ENCODE results near the gene TSPAN9.

TSPAN9 gene, protein sequence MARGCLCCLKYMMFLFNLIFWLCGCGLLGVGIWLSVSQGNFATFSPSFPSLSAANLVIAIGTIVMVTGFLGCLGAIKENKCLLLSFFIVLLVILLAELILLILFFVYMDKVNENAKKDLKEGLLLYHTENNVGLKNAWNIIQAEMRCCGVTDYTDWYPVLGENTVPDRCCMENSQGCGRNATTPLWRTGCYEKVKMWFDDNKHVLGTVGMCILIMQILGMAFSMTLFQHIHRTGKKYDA

DNA sequence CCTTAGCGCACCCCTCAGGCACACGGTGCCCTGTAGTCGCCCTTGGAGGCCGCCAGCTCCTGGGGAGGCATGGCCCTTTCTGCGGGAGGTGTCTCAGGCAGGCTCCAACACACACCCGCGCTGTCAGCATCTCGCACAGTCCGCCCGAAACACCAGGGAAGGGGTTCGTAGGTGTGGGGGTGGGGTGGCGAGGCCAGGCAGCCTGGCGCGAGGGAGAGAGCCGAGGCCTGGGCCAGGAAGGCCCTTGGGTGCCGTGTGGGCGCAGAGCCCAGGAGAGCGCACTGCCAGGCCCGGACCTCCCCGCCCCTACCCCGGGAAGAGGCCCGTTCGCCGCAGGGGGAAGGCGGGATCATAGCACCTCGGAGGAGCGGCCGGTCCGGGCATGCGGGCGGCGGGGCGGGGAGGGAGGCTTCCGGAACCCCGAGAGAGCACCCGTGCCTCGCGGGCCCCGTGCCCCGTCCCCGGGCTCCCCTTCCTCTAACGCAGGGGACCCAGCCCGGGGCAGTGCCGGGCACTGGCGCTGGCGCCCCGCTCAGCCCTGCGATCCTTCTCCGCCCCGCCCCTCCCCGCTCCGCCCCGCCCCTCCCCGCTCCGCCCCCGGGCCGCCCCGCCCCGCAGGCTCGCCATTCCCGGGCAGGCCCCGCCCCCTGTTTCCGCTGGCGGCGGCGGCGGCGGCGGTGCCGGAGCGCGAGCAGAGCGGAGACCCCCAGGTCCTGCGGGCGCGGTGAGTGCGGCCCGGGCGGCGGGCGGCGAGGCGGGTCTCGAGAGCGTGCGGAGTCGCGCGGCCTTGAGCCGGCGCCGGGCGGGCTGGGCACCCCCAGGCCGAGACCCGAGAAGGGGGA is at the start of gene TSPAN9:
Gene TSPAN9, plus strand, starts transcription at position 650 of the 842 bp plus-strand sequence. CDS start 123,815 bp downstream, outside the sequence.
- peak; percentile 78 for DNase-seq

DNA sequence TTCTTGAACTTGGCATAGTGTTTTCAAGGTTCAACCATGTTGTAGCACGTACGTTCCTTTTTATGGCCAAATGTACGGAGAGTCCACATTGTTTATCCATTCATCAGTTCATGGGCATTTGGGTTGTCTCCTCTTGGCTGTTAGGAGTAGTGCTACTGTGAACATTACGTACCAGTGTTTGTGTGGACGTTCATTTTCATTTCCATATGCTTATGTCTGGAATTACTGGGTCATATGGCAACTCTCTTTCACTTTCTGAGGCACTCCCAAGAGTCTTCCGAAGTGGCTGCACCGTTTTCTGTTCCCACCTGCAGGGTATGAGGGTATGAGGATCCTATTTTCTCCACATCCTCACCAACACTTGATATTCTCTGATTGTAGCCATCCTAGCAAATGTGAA is 49.1 kb upstream of the TSPAN9 start:
- DNase-seq: no peak

DNA sequence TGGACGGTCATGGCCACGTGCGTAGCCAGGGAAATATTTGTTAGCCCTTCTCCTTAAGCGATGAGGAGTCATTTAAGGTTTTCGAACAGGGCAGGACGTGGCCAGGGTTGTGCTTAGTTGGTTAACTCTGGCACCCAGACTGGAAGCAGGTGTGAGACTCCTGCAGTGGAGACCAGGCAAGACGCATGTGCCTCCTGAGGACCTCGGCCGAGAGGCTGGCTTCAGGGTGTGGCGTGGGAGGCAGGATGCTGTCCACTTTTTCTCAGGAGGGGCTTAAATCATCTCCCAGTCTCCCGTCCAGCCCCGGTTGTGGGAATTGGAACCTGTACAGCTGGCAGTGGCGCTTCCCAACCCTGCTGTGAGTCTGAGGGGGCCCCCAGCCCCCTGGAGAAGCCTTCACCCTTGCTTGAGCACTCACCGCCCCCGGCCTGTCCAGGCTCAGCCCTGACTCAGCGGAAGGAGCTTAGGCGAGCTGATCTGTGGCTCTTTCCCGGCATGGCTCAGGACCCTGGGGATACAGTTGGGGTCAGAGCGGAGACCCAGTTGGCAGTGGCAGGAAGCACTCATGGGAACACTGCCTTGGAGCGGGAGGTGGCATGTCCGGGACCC is 46.3 kb upstream of the TSPAN9 start:
- no peak for DNase-seq

DNA sequence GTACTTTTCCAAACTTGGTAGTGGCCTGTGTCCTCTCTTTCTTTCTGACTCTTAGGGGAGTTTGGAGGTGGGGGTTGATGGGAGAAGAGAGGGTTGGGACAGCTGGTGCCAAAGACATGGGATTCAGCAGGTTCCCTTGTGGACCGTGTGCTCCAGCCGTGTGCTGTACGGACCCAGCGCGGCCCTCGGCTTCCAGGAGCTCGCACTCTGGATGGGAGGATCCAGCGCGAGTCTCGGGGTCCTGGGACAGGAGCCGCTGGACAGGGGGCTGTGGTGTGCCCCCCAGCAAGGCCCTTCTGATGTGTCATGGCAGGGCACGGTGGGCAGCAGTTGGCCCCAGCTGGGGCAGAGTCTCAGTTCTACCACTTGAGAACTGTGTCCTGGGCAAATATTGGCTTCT is 45.0 kb upstream of the TSPAN9 start:
- DNase-seq: no peak

DNA sequence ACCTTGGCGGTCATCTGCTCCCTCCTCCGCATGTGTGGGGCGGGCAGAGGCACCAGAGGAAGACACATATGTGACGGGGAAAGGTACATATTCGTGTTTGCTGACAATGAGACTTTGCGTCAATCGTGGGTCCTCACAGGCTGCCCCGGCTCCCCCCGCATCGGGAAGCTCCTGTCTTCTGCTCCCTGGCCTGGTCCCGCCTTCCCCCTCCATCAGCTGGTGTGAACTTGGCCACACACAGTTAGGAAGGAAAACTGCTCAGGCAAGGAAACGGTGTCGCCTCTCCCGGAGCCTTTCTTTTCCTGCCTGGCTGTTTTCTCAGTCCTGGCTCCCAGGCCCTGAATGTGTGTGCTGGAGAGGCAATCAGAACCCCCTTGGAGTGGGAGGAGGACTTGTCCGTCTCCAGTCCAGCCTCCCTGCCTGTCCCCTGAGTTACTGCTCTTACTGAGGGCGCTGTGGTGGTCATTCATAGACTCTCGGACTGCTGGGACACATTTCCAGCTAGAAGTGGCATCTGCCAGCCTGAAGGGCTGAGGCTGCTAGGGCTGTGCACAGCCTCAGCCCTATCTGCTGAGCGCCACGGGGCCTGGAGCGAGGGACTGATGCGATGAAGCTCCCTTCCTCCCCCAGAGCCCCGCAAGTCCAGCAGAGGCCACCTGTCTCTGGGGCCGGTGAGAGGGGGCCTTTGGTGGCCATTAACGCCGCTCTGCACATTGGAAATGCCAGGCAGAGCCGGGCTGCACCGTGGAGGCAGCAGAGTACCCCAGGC is 44.2 kb upstream of the TSPAN9 start:
- no peak for DNase-seq

DNA sequence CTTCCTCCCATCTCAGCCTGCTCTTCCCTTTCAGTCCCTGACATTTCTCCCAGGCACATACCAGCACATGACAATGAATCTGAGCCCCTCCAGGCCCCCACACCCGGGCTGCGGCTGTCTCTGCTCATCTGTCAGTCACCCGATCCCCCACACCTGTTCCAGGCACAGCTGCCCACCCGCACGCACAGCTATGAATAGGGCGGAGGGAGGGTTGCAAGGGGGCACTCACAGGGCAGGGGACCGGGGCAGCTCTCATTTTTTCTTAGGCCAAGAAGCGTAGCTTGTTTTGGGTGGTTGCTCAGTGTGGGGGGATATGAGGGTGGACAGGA is 43.7 kb upstream of the TSPAN9 start:
- DNase-seq: no peak

DNA sequence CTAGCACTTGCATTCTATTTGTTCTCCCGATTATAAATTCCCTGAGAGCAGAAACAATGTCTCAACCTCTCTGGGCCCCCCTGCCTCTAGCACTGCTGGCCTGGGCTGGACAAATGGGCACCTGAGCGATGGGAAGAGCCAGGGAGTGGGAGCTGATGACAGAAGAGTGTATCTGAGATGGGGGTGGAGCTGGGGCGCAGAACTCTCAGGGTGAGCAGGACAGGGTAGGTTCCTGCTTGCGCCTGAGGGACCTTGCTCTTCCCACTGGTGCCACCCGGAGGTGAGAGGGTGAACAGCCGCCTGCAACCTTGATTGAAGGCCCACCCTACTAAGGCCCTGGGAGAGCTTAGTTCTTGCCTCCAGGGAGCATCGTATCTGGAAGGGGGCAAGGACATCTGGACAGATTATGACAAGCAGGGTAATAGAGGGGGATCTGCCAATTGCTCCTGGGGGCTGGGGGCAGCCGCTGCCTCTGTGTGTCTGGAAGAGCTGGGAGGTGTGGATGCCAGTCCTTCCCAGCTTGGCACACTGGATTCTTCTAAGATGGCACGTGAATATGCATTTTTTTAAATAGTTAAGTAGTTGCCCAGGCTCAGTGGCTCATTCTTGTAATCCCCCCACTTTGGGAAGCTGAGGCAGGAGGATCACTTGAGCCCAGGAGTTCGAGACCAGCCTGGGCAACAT is 43.0 kb upstream of the TSPAN9 start:
- DNase-seq: peak; percentile 72

DNA sequence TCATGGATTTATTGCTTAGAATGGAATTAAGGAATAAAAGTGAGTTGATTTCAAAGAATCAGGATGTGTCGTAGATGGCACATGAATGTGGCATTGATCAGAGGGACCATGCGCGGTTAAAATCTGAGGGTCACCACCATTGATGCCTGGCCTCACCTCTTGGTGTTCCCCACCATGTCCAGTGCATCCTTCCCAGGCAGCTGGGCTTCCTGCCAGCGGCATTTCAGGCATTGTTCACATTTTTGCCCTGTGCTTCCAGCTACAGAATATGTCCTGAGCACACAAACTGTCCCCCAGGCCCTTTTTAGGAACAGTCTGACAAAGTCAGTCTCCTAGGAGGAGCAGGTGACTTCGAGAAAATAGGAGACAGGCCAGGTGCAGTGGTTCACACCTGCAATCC is 42.0 kb upstream of the TSPAN9 start:
- peak; percentile 62 for DNase-seq

DNA sequence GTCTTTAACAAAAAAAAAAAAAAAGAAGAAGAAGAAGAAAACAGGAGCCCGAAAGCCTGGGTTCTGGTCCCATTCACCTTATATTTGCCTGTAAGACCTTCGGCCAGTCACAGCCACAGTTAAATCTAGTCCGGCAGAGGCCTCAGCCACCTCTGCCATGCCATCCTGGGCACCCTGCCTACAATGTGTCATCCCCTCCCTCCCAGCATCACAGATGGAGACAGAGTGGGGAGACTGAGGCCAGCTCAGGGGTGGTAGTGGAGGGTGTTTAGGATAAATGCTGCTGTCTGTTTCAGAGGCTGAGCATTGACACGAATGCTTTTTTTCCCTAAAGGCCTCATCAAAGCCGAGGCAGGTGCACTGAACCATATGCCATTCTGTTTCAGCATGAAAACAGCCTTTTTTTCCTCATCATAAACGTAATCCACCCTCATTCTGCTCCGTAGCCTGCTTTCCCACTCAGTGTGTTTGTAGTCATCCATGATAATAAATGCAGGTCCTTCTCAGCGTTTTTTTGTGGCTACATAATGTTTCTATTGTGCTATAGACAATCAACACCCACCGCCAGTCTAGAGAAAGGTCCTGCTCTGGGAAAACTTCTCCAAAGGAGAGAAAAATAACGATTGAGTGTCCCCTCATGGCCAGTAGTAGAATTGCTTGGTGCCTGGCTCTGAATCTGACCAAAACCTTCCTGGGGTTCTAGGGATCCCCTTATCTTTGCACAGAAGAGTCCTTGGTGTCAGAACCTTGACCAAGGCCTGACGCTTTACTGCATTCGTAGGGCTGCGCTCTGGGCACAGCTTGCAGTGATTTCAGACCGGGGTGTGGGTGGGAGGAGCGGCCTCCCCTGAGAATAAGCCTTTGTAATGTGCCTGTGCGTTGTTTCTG is 41.1 kb upstream of the TSPAN9 start:
- no peak for DNase-seq

DNA sequence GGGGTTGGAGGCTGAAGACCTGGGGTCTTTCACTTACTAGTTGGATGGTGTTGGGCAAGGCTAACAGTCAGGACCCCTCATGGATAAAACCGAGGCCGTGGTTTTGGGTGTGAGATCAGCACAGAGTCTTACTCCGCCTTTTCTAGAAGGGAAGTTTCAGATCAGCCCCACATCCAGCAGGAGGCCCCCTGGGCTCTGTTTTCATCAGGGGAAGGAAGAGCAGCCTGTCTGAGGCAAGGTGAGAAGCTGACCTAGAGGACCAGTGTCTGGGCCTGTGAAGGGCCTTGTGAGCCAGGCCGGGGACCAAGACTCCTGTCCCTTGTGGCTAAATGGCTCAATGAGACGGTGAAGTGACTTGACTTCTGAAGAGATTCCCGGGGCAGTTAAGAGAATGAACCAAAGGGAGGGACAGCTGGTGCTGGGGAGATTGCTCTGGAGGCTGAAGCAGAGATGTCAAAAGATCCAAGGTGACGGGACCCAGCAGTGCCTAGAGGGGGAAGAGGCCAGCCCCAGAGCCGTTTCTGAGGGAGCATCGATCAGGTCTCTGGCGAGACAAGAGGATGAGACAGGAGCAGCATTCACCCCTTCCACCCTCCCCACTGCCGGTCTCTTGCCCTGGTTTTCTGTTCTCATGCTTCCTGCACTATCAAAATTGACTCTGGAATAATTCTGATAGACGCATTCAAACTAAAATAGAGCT is 40.1 kb upstream of the TSPAN9 start:
- no peak for DNase-seq

DNA sequence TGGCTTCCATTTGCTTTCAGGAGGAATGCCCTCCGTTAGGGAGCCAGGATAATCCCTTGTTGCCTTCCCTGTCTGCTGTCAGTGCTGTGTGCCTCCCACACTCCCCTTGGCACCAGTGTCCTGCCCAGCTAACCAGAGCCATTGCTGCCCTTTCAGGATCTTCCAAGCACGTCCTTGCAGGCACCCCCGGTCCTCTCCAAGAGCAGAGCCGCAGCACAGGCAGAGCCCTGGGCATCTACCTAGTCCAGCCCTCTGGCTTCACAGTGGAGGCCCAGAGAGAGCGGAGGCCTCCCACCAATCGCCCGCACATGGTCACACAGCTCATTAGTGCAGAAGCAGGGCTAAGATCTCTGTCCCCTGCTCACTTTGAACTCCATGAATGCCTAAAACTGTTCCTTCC is 39.0 kb upstream of the TSPAN9 start:
- no peak for DNase-seq

DNA sequence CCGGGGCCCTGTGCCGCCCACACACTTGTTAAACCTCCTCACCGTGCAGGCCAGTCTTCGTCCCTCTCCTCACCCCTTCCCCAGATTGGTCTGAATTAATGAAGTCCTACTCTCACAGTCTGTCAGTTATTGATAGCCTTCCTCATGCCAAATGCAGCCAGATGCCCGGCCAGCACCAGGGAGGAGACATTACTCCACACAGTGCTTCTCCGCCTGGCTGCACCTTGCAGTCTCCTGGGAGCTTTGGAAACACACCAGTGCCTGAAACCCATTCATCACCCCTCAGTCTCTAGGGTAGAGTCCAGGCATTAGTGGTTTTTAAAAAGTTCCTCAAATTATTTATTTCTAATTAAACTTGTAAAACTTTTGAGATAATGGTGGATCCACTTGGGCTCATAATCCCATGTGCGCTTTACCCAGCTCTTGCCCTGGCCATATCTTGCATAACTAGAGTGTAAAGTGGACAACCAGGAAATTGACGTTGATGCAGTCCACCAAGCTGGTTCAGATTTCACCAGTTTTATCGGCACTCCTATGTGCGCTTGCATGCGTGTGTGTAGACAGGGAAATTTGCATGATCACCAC is 38.2 kb upstream of the TSPAN9 start:
- DNase-seq: no peak

DNA sequence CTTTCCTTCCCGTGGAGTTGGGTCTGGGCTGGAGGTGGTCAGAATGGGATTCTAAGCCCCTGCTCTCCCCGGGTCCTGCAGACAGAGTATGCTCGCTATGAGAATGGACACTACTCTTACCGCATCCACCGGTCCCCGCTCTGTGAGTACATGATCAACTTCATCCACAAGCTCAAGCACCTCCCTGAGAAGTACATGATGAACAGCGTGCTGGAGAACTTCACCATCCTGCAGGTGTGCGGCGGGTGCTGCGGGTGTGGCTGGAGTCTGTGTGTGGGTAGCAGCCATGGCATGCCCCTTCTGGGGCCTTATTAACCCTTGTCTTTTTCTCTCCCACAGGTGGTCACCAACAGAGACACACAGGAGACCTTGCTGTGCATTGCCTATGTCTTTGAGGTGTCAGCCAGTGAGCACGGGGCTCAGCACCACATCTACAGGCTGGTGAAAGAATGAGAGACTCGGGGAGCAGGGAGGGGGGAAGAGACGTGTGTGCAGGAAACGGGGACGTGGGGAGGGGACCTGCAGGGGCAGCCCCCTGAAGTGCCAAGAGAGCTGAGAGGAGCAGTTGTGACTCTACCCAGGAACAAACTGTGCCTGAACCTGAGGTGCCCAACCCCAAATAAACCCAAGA is 37.0 kb upstream of the TSPAN9 start:
- DNase-seq: no peak

DNA sequence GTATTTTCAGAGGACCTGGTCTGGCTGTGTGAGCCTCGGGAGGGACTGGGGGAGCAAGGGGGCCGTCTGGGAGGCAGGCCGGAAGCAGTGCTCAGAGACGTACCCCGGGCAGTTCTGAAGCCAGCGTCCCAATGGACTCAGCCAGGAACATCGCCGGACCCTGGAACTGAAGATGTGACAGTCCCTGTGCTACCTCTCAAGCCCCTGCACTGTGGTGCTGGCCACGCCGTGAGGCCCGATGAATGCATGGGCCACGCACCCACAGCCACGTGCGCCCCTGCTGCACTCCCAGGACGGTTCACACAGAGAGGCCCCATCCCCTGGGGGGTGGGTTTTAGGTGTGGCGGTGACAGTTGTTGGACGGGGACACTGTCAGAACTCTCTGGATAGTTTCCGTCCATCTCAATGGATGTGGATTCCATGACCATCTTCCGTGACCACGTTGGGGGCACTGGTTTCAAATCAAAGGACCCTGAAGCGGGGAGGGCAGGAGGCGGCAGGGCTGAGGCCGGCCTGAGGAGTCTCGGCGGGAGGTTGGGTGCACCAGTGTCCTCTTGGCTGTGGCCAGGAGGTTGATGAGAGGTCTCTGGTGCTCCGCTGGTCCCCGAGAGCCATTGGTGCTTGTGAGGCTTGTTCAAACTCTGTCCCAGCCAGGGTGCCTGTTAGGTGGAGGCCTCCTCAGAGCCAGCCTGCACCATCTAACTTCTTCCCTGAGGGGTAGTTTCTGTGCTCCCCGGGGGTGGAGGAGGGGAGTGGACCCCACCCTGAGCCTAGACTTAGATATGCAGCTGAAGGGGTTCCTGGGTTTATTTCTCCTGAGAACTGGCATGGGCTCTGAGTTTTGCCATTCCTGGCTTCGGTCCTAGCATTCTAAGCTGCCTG is 36.3 kb upstream of the TSPAN9 start:
- no peak for DNase-seq

DNA sequence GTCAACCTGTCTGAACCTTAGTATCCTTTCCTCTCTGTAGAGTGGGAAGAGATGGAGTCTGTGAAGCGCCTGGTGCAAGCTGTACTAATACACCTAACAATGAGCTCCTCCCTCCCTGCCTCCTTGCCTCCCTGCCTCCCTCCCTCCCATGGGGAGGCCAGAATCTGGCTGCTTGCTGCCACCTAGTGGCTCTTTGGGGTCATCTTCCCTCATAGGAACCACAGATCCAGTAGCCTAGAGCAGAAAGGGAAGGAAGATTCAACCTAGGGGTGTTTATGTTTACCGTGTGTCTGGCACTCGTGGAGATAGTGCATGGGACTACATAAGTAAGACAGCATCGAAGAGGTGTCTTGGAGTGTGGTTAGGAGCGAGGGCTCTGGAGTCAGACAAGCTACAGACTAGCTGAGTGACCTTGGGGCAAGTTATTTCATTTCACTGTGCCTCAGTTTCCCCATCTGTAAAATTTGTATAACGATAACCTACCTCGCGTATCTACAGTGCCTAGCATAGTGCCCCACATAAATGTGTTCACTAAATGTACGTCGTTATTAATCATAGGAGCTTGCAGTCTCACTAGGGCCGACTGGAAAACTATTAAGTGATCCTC is 35.5 kb upstream of the TSPAN9 start:
- DNase-seq: peak; percentile 80

DNA sequence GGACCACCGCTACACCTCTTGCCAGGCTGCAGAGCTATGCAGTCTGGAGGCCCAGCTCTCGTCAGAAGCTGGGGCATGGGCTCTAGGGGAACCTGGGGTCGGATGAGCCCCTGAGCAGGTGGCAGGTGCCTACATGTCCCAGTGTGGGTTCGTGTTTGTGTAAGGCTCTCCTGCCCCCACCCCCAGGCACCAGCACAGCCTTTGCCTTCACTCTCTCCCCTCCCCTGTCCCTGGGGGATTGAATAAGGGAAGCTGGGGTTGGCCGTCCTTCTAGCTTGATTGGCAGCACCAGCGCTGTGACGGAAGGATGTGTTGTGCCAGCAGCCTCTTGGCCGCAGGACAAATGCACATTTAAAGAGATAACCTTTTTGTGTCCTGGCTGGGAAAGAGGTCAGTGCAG is 34.8 kb upstream of the TSPAN9 start:
- no peak for DNase-seq

DNA sequence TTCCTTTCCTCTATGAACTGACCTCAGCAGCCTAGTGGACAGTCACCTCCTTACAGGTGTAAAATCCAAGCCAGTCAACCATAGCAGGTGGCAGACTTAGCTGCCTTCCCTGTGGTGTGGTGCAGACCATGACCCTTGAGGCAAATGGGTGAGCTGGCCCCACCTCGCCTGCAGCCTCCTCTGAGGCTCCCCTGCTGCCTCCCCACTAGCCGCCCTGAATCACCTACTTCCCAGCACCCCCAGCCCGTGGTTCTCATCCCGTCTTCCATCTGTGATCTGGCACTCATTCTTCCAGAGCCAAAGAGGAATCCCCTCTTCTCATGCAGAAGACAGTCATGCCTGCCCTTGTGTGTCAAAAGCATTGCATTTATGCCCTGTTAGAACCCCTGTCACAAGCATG is 34.4 kb upstream of the TSPAN9 start:
- DNase-seq: no peak

DNA sequence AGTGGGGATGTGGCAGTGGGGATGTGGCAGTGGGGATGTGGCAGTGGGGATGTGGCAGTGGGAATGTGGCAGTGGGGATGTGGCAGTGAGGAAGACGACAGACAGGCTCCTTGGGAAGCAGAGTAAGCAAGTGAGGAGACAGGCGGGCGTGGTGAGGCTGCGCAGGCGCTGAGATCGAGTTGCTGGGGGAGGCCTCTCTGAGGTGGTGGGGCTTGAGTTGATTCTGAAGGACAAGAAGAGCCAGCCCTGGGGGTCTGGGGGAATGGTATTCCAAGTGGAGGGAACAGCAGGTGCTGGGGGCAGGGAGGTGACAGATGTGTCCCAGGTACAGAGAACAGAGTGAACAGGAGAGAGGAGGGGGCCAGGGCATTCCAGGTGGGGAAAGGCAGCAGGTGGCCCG is 33.8 kb upstream of the TSPAN9 start:
- DNase-seq: no peak

DNA sequence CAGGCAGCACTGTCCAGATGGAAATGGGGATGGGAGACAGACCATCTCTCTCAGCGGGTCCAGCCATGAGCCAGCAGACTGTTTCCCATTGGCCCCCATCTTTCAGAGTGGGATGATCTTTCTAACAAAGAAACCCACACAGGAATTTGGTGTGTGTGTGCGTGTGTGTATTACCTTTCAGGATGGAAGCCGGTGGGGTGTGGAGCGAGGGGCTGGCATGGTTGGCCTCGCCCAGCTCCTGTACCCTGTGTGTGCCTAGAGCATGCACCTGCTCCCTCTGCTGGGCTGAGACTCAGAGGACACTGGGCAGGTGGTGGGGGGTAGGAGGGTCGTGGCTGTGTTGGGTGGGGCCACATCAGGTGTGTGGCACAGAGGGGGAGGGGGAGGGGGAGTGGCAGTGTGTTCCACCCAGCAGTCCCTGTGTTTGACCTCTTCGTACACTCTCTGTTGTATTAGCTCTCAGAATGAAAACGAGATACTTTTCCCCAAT is 33.0 kb upstream of the TSPAN9 start:
- DNase-seq: no peak
